ENCODE measurements around the gene NLRP13.

NLRP13 gene

GRCh38 chr19:55907286-55907685, 24.9 kb downstream of the NLRP13 start:
- CTCF ChIA-PET = no interaction called here

GRCh38 chr19:55902080-55902751, 29.9 kb downstream of the NLRP13 start:
- TF ChIP-seq CTCF (conservative IDR thresholded peaks at IDR 0.05; ENCODE audit: low read depth) = no peak
- POLR2A ChIA-PET (ENCODE audit: low non-redundant PET) = no interaction called here
- no peak for DNase-seq (ENCODE audit: low spot score)
- H3K27ac ChIP-seq = no peak overlapping the region
- CTCF ChIA-PET = no interaction called here

More at GRCh38 chr19:55907286-55907685, 24.9 kb downstream of the NLRP13 start:
- no peak for DNase-seq (ENCODE audit: low spot score)
- POLR2A ChIA-PET (ENCODE audit: low non-redundant PET) = no interaction called here
- H3K27ac ChIP-seq = no peak overlapping the region
- no peak for TF ChIP-seq CTCF (conservative IDR thresholded peaks at IDR 0.05; ENCODE audit: low read depth)

- no peak overlapping the region for H3K27ac ChIP-seq
- POLR2A ChIA-PET (ENCODE audit: low non-redundant PET) = no interaction called here
- no peak for DNase-seq (ENCODE audit: low spot score)
- CTCF ChIA-PET = no interaction called here
- TF ChIP-seq CTCF (conservative IDR thresholded peaks at IDR 0.05; ENCODE audit: low read depth) = no peak
Observed at GRCh38 chr19:55901369-55902079, 30.6 kb downstream of the NLRP13 start.

- POLR2A ChIA-PET (ENCODE audit: low non-redundant PET) = no interaction called here
- TF ChIP-seq CTCF (conservative IDR thresholded peaks at IDR 0.05; ENCODE audit: low read depth) = no peak
- DNase-seq (ENCODE audit: low spot score) = no peak
- CTCF ChIA-PET = no interaction called here
- H3K27ac ChIP-seq = no peak overlapping the region
Observed at GRCh38 chr19:55898911-55899310, 33.2 kb downstream of the NLRP13 start.

- H3K27ac ChIP-seq = no peak overlapping the region
- CTCF ChIA-PET = no interaction called here
- no peak for TF ChIP-seq CTCF (conservative IDR thresholded peaks at IDR 0.05; ENCODE audit: low read depth)
- POLR2A ChIA-PET (ENCODE audit: low non-redundant PET) = no interaction called here
- DNase-seq (ENCODE audit: low spot score) = no peak
Observed at GRCh38 chr19:55882626-55883025, 49.5 kb downstream of the NLRP13 start.

- H3K27ac ChIP-seq = no peak overlapping the region
- TF ChIP-seq CTCF (conservative IDR thresholded peaks at IDR 0.05; ENCODE audit: low read depth) = no peak
- ChIA-PET POLR2A (ENCODE audit: low non-redundant PET) (no interaction called here), CTCF (no interaction called here)
- no peak for DNase-seq (ENCODE audit: low spot score)
Observed at GRCh38 chr19:55877211-55877610, 54.9 kb downstream of the NLRP13 start.
